ENCODE measurements around the gene ACOT12.

ACOT12 gene

DNA sequence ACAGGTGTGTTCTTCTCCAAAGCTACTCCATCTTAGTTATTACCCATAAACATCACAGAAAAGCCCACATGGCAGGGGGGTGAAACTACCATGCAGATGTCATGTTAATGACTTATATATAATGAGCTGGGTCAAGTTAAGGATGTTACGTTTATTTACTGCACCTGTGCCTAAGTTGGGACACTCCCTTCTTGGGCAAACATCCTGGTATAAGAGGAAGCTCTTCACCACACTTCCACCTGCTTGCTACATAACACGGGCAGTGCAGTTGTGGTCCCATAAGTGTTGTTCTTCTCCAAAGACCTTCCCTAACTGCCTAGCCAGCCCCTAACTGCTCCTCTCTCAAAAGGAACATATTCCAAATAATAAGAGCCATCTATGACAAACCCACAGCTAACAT is 101.8 kb downstream of the ACOT12 start:
- no peak for DNase-seq (ENCODE audit: low read depth, low spot score)

DNA sequence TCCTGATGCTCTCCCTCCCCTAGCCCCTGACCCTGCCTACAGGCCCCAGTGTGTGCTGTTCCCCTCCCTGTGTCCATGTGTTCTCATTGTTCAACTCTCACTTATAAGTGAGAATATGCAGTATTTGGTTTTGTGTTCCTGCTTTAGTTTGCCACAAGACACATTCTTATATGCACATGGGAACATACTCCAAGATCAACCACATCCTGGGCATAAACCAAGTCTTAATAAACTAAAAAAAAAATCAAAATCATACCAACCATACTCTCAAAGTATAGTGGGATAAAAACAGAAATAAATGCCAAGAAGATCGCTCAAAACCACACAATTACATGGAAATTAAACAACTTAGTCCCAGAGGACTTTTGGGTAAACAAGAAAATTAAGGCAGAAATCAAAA is 103.8 kb downstream of the ACOT12 start:
- no peak for DNase-seq (ENCODE audit: low read depth, low spot score)

DNA sequence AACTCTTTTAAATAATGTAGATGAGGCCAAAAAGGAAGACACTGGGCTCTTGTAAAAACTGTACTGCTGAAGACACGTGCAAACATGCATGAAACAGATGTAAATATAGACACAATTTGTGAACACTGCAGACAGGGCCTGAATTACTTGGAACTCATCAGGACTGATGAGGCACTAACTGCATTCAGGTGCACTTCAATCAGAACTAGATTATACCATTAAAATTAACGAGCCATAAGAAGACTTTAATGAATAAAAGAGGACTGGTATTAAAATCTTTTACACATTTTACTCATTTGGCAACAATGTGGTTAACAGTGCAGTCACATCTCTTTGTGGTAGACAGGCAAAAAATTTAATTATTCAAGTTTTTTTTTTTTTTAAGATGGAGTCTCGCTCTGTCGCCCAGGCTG is 105.9 kb downstream of the ACOT12 start:
- DNase-seq (ENCODE audit: low read depth, low spot score), result no peak

DNA sequence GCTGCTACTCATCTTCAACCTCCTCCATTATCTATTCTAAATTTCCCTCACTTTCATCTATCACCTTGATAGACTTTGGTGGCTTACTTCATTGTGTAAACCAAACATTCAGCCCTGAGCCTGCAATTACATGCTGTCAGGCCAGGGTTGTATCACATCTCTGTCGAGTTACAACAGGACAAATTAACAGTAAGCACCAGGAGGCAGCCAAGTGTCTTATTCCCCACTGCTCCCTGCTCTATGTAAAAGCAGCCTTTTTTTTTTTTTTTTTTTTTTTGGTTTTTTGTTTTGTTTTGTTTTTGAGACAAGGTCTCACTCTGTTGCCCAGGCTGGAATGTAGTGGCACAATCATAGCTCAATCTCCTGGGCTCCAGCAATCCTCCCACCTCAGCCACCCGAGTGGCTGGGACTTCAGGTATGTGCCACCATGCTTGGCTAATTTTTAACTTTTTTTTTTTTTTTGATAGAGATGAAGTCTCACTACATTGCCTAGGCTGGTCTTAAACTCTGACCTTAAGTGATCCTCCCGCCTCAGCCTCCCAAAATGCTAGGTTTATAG is 107.8 kb downstream of the ACOT12 start:
- DNase-seq (ENCODE audit: low read depth, low spot score), result no peak

DNA sequence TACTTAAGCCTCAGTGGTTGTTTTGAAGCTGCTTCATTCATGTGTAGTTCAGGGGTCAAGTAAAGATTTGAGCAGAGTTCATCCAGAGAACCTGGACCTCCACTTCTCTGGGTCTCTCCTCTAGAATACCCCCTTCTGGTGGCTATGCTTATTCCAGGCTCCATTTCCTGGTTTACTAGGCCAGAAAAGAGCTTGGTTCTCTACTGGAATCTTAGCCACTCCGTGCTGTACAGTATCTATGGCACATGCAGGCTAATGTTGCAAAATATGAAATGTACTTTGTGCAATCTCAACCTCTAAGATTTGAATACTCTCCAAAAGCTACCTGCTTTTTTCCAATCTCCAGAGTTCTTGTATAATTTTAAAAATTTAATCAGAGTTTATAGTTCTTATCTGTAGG is 110.0 kb downstream of the ACOT12 start:
- no peak for DNase-seq (ENCODE audit: low read depth, low spot score)

All from smooth muscle cell of the brain vasculature (primary cell).